Neural progenitor cell (in vitro differentiated cells): ENCODE results near the gene GSDME. TPM values are rescaled to one million over a fixed set of nuclear protein-coding genes. Genes with fewer than 3 reads are reported as not detected.

Experiments
- DNase-seq: peaks from one replicate; pipeline ENCODE4 v3.0.0-alpha.2; 2016; ENCODE audit warnings: low spot score
- H2AFZ ChIP-seq: fragments of 200-600 bp; sonication (generic); replicated peaks from 2 replicates; pipeline ENCODE4 v1.6.1; 2016; ENCODE audit warnings: antibody characterized with exemption
- H3F3A ChIP-seq: fragments of 200-600 bp; sonication (generic); 2 replicates; pipeline ENCODE4 v1.6.1; 2016; ENCODE audit warnings: antibody characterized with exemption, low read depth
- H3K27ac ChIP-seq: fragments of 200-600 bp; sonication (generic); 2 replicates; pipeline ENCODE4 v1.5.1; 2016; ENCODE audit warnings: mild to moderate bottlenecking
- H3K27me3 ChIP-seq: fragments of 200-600 bp; sonication (generic); 2 replicates; pipeline ENCODE4 v1.6.1; 2016; ENCODE audit warnings: mild to moderate bottlenecking, moderate library complexity
- H3K36me3 ChIP-seq: fragments of 200-600 bp; sonication (generic); 2 replicates; pipeline ENCODE4 v1.5.1; 2016
- H3K4me1 ChIP-seq: fragments of 200-600 bp; sonication (generic); 2 replicates; pipeline ENCODE4 v1.6.1; 2016; ENCODE audit warnings: mixed run types
- H3K4me2 ChIP-seq: fragments of 200-600 bp; sonication (generic); 2 replicates; pipeline ENCODE4 v1.6.1; 2016
- H3K4me3 ChIP-seq: fragments of 200-600 bp; sonication (generic); 2 replicates; pipeline ENCODE4 v1.5.1; 2016
- H3K79me2 ChIP-seq: fragments of 200-600 bp; sonication (generic); 2 replicates; pipeline ENCODE4 v1.6.1; 2016; ENCODE audit warnings: low read depth
- H3K9ac ChIP-seq: fragments of 200-600 bp; sonication (generic); 2 replicates; pipeline ENCODE4 v1.6.1; 2016
- H3K9me3 ChIP-seq: fragments of 200-600 bp; sonication (generic); 2 replicates; pipeline ENCODE4 v1.5.1; 2016; ENCODE audit warnings: low read depth
- H4K20me1 ChIP-seq: fragments of 200-600 bp; sonication (generic); 2 replicates; pipeline ENCODE4 v1.6.1; 2016; ENCODE audit warnings: low read depth
- H3K27ac Mint-ChIP-seq: 3 replicates; pipeline ENCODE4 v1.8.0; 2021; ENCODE audit warnings: mixed read lengths
- H3K27me3 Mint-ChIP-seq: 2 replicates; pipeline ENCODE4 v1.8.0; 2022; ENCODE audit warnings: low read depth, mild to moderate bottlenecking, inconsistent platforms, moderate library complexity, mixed read lengths; ENCODE audit not compliant: insufficient read depth
- H3K36me3 Mint-ChIP-seq: 3 replicates; pipeline ENCODE4 v1.8.0; 2021; ENCODE audit warnings: mixed read lengths
- H3K4me1 Mint-ChIP-seq: 3 replicates; pipeline ENCODE4 v1.8.0; 2021; ENCODE audit warnings: mixed read lengths
- H3K4me3 Mint-ChIP-seq: 3 replicates; pipeline ENCODE4 v1.8.0; 2021; ENCODE audit warnings: mild to moderate bottlenecking, moderate library complexity, mixed read lengths
- H3K9me3 Mint-ChIP-seq: 3 replicates; pipeline ENCODE4 v1.8.0; 2020; ENCODE audit warnings: mixed read lengths
- EZH2 ChIP-seq: fragments of 200-600 bp; sonication (generic); IDR thresholded peaks from 2 replicates; pipeline ENCODE4 v1.6.1; 2017; ENCODE audit warnings: antibody characterized with exemption, mild to moderate bottlenecking, moderate library complexity
- EZH2phosphoT487 ChIP-seq: fragments of 200-600 bp; sonication (generic); IDR thresholded peaks from 2 replicates; pipeline ENCODE4 v1.6.1; 2017; ENCODE audit warnings: antibody characterized with exemption
- total RNA-seq: library from RNA; depleted of rRNA; stranded (reverse); fragments of >200 nt; gene quantifications from 2 replicates; pipeline ENCODE4 v1.2.3, GENCODE V29; 2015; ENCODE audit warnings: low replicate concordance
- TF ChIP-seq, protein P1 (sequence below): fragments of 200-600 bp; sonication (generic); IDR thresholded peaks from 2 replicates; pipeline ENCODE4 v1.5.1; 2017; ENCODE audit warnings: antibody characterized with exemption, mild to moderate bottlenecking

Gene GSDME
- total RNA-seq, 1 donor from 2014 or later: 15.5 TPM

DNA sequence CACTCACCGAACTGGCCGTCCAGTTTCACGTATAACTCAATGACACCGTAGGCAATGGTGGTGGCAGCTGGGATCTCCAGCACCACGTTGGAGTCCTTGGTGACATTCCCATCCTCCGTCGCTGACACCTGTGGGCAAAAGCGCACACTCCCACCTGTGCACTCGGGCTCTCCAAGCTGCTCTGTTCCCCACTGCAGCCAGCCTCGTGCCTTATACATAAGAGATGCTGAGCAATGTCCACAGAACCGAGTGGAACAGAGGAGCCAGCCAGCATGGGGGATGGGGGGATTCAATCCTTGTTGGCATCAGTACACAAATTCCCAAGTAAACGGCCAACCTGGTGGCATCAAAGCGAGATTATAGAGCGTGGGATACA is 40.0 kb downstream of the GSDME start:
- no peaks in the 10 kb centered on the region for H4K20me1 ChIP-seq
- TF ChIP-seq EZH2phosphoT487 (no peak), EZH2 (no peak)
- TF ChIP-seq, protein P1, sequence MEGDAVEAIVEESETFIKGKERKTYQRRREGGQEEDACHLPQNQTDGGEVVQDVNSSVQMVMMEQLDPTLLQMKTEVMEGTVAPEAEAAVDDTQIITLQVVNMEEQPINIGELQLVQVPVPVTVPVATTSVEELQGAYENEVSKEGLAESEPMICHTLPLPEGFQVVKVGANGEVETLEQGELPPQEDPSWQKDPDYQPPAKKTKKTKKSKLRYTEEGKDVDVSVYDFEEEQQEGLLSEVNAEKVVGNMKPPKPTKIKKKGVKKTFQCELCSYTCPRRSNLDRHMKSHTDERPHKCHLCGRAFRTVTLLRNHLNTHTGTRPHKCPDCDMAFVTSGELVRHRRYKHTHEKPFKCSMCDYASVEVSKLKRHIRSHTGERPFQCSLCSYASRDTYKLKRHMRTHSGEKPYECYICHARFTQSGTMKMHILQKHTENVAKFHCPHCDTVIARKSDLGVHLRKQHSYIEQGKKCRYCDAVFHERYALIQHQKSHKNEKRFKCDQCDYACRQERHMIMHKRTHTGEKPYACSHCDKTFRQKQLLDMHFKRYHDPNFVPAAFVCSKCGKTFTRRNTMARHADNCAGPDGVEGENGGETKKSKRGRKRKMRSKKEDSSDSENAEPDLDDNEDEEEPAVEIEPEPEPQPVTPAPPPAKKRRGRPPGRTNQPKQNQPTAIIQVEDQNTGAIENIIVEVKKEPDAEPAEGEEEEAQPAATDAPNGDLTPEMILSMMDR: no peak
- H3K4me2 ChIP-seq: no peak overlapping the region
- H3K9ac ChIP-seq: no peak overlapping the region
- no peaks in the 10 kb centered on the region for H3K36me3 ChIP-seq
- H3K4me1 ChIP-seq: peaks cover 6% of the 10 kb centered on the region
- H3K79me2 ChIP-seq: no peaks in the 10 kb centered on the region
- H3K27me3 ChIP-seq: no peaks in the 10 kb centered on the region
- H3K27ac ChIP-seq: no peak overlapping the region
- no peaks in the 10 kb centered on the region for H3K9me3 Mint-ChIP-seq
- no peaks in the 10 kb centered on the region for H3K9me3 ChIP-seq
- no peaks in the 10 kb centered on the region for H3F3A ChIP-seq
- no peak overlapping the region for H2AFZ ChIP-seq
- DNase-seq: peak; percentile 0
- H3K4me1 Mint-ChIP-seq: peaks cover 14% of the 10 kb centered on the region
- H3K36me3 Mint-ChIP-seq: peaks cover 3% of the 10 kb centered on the region
- H3K4me3 ChIP-seq: no peak overlapping the region
- H3K27ac Mint-ChIP-seq: no peak overlapping the region
- peaks cover 8% of the 10 kb centered on the region for H3K27me3 Mint-ChIP-seq
- no peak overlapping the region for H3K4me3 Mint-ChIP-seq

DNA sequence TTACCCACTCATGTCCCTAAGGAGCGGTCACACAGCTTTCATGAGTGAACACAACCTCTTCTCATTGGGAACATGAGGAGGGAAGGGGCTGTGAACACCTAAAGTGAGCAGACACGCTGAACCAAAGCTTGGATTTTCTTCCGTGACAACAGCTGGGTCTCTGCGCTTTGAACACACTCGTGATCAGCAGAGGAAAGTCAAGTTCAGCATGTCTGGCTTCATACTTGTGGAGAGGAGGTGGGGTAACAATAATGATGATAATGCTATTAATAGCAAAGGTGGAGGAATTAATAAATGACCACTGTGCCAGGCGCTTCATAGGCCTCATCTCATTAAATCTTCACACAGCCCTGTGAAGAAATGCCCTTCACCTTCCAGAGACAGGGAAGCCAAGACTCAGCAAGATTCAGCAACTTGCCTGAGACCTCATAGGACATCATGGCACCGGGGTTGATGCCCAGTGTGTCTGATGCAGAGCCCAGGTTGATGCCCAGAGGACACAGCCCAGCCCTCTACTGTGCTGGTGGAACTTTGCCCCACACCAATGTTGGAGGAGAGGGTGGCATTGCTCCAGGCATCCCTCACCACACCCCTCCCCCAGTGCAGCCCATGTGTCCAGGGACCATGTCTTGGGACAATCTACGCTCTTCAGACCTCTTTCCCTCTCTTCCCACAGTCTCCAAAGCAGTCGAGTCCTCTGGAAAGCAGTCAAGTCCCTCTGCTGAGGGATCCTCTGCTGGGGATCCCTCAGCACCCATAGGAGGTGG is 40.6 kb downstream of the GSDME start:
- no peak overlapping the region for H3K27ac Mint-ChIP-seq
- Histone ChIP-seq H3K9me3 (no peaks in the 10 kb centered on the region), H3K4me2 (no peak overlapping the region), H3K9ac (no peak overlapping the region), H2AFZ (no peak overlapping the region), H3K4me3 (no peak overlapping the region), H3K36me3 (no peaks in the 10 kb centered on the region), H4K20me1 (no peaks in the 10 kb centered on the region), H3K27me3 (no peaks in the 10 kb centered on the region), H3K27ac (no peak overlapping the region), H3F3A (no peaks in the 10 kb centered on the region), H3K79me2 (no peaks in the 10 kb centered on the region), H3K4me1 (peaks cover 4% of the 10 kb centered on the region)
- H3K9me3 Mint-ChIP-seq: no peaks in the 10 kb centered on the region
- TF ChIP-seq, protein P1: no peak
- no peak overlapping the region for H3K4me3 Mint-ChIP-seq
- DNase-seq: no peak
- H3K27me3 Mint-ChIP-seq: peaks cover 7% of the 10 kb centered on the region
- H3K4me1 Mint-ChIP-seq: peaks cover 9% of the 10 kb centered on the region
- peaks cover 3% of the 10 kb centered on the region for H3K36me3 Mint-ChIP-seq

DNA sequence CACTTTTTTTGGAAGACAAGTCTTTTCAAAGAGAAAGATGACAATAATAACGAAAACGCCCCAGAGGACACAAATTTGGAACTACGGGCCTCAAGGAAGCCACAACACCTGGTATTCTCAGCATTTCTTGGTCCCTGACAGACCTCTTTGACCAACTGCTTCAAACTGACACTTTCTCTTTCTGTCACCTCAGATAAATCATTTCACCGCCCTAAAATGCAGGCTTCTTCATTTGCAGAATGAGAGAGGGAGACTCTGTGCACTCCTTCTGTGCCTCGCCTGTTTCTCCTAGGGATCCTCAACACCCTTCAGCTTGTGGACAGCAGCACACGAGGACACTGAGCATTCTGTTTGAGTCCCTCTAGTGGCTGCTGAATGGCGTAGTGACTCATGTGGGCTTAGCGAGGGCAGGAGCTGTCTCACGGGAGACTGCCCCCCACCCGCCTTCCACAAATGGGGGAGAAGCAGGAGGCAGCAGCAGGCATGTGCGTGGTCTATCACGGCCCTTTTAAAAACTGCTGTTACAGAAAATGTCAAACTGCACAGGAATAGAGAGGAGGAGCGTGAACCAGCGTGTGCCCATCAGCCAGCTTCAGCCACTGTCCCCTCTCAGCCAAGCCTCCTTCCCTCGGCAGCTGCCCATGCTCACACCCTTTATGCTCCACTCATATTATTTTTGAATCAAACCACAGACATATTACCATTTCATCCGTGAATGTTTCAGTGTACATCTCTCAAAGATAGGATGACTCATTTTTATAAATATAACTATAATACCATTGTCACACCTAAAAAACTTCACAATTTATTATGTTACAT is 41.4 kb downstream of the GSDME start:
- TF ChIP-seq EZH2 (no peak), EZH2phosphoT487 (no peak)
- TF ChIP-seq, protein P1: peak; percentile 57
- no peak overlapping the region for H3K9ac ChIP-seq
- no peaks in the 10 kb centered on the region for H3K9me3 ChIP-seq
- H4K20me1 ChIP-seq: no peaks in the 10 kb centered on the region
- Mint-ChIP-seq H3K4me1 (peaks cover 1% of the 10 kb centered on the region), H3K27me3 (peaks cover 6% of the 10 kb centered on the region), H3K9me3 (no peaks in the 10 kb centered on the region), H3K4me3 (no peak overlapping the region), H3K36me3 (peaks cover 3% of the 10 kb centered on the region), H3K27ac (no peak overlapping the region)
- H3K4me2 ChIP-seq: no peak overlapping the region
- no peak overlapping the region for H2AFZ ChIP-seq
- DNase-seq: peak; percentile 63
- H3K27ac ChIP-seq: no peak overlapping the region
- H3K27me3 ChIP-seq: no peaks in the 10 kb centered on the region
- H3F3A ChIP-seq: no peaks in the 10 kb centered on the region
- H3K4me3 ChIP-seq: no peak overlapping the region
- H3K4me1 ChIP-seq: no peaks in the 10 kb centered on the region
- no peaks in the 10 kb centered on the region for H3K36me3 ChIP-seq
- no peaks in the 10 kb centered on the region for H3K79me2 ChIP-seq
